ENCODE results near the gene STXBP6.

The STXBP6 gene

DNA sequence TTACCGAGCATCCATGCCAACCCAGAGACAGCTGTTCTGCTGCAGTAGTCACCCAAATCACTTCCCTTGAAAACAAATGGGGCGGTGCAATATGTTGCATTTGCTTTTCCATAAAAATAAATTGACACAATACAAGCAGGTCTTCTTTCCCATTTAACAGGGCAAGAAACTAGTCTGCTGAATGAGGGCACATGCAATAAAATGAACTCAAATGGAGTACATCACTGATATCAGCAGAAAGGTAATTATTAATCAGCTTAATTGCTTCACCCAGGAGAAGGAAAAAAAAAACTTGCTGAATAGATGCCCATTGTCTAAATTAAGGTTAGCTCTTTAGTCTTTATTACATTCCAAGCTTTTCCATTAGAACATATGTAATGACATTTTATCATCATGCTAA lies 240.8 kb downstream of the STXBP6 start:
- DNase-seq (ENCODE audit: low read depth in 1 of 2, low spot score in 1 of 2), result no peak
- H3K27ac ChIP-seq (replicated peaks), result no peak overlapping the region
- H3K4me3 ChIP-seq (replicated peaks; ENCODE audit: insufficient read depth, low read length), result no peak overlapping the region
- H3K27me3 ChIP-seq (ENCODE audit: insufficient read depth, poor library complexity, severe bottlenecking), result peaks cover 2% of the 10 kb centered on the region
- TF ChIP-seq, protein P1, sequence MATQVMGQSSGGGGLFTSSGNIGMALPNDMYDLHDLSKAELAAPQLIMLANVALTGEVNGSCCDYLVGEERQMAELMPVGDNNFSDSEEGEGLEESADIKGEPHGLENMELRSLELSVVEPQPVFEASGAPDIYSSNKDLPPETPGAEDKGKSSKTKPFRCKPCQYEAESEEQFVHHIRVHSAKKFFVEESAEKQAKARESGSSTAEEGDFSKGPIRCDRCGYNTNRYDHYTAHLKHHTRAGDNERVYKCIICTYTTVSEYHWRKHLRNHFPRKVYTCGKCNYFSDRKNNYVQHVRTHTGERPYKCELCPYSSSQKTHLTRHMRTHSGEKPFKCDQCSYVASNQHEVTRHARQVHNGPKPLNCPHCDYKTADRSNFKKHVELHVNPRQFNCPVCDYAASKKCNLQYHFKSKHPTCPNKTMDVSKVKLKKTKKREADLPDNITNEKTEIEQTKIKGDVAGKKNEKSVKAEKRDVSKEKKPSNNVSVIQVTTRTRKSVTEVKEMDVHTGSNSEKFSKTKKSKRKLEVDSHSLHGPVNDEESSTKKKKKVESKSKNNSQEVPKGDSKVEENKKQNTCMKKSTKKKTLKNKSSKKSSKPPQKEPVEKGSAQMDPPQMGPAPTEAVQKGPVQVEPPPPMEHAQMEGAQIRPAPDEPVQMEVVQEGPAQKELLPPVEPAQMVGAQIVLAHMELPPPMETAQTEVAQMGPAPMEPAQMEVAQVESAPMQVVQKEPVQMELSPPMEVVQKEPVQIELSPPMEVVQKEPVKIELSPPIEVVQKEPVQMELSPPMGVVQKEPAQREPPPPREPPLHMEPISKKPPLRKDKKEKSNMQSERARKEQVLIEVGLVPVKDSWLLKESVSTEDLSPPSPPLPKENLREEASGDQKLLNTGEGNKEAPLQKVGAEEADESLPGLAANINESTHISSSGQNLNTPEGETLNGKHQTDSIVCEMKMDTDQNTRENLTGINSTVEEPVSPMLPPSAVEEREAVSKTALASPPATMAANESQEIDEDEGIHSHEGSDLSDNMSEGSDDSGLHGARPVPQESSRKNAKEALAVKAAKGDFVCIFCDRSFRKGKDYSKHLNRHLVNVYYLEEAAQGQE (IDR thresholded peaks at IDR 0.05; ENCODE audit: insufficient replicate concordance, low read depth), result no peak
- no peak for TF ChIP-seq SPI1 (IDR thresholded peaks at IDR 0.05; ENCODE audit: borderline replicate concordance, low read depth)
- TF ChIP-seq POLR2AphosphoS5 (IDR thresholded peaks at IDR 0.05; ENCODE audit: low read depth), result no peak
- TF ChIP-seq GABPA (IDR thresholded peaks at IDR 0.05; ENCODE audit: low read depth), result no peak
- TF ChIP-seq, protein P2, sequence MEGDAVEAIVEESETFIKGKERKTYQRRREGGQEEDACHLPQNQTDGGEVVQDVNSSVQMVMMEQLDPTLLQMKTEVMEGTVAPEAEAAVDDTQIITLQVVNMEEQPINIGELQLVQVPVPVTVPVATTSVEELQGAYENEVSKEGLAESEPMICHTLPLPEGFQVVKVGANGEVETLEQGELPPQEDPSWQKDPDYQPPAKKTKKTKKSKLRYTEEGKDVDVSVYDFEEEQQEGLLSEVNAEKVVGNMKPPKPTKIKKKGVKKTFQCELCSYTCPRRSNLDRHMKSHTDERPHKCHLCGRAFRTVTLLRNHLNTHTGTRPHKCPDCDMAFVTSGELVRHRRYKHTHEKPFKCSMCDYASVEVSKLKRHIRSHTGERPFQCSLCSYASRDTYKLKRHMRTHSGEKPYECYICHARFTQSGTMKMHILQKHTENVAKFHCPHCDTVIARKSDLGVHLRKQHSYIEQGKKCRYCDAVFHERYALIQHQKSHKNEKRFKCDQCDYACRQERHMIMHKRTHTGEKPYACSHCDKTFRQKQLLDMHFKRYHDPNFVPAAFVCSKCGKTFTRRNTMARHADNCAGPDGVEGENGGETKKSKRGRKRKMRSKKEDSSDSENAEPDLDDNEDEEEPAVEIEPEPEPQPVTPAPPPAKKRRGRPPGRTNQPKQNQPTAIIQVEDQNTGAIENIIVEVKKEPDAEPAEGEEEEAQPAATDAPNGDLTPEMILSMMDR (IDR thresholded peaks at IDR 0.05; ENCODE audit: insufficient read depth, low read length), result no peak

DNA sequence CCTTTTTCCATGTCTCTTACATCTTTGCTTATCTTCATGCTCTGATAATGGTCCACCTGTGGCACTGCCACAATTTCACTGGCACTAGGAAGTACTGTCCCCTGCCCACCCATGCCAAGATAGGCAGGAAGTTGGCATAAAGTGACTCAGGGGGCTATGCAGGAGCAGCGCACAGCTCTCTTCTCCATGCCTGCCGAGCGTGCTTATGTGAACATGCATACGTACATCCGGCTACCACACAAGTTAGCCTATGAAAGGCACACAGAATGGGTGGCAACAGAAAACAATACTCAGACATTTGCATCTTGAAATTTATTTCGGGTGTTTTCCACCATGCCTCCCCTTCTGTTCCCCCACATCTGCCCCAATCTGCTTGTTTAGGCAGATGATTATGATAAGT lies 241.5 kb downstream of the STXBP6 start:
- Histone ChIP-seq H3K4me3 (replicated peaks; ENCODE audit: insufficient read depth, low read length) (no peak overlapping the region), H3K27ac (replicated peaks) (no peak overlapping the region), H3K27me3 (ENCODE audit: insufficient read depth, poor library complexity, severe bottlenecking) (peaks cover 2% of the 10 kb centered on the region)
- TF ChIP-seq SPI1 (IDR thresholded peaks at IDR 0.05; ENCODE audit: borderline replicate concordance, low read depth), result no peak
- TF ChIP-seq, protein P1 (IDR thresholded peaks at IDR 0.05; ENCODE audit: insufficient replicate concordance, low read depth), result no peak
- no peak for TF ChIP-seq POLR2AphosphoS5 (IDR thresholded peaks at IDR 0.05; ENCODE audit: low read depth)
- TF ChIP-seq GABPA (IDR thresholded peaks at IDR 0.05; ENCODE audit: low read depth), result no peak
- TF ChIP-seq, protein P2 (IDR thresholded peaks at IDR 0.05; ENCODE audit: insufficient read depth, low read length), result no peak
- no peak for DNase-seq (ENCODE audit: low read depth in 1 of 2, low spot score in 1 of 2)

DNA sequence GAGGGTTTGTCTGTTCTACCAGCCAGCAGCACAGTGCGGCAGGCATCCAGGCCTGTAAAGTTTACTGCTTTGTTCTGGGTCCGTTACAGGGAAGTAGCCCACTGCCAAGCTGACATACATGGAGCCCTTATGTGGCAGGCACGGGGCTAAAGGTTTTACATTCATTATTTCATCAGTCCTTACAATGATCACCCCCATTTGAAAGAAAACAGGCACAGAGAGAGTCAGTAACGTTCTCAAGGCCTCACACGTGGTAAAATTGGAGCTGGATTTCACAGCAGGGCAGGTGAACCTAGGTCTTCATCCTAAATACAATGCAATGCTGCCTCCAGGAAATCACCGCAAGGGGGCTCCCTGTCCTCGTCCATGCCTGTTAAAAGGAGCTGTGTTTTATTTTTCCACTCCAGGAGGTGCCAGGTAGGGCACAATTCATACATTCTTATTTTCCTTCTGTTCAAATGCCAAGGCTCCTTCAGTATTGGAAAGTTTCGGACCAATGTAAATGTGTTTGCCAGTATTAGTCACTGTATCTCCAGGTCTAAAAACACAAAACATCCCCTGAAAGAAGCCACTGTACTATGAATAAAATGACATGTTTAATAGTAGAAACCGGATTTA lies 243.8 kb downstream of the STXBP6 start:
- Histone ChIP-seq H3K27ac (replicated peaks) (no peak overlapping the region), H3K4me3 (replicated peaks; ENCODE audit: insufficient read depth, low read length) (no peak overlapping the region), H3K27me3 (ENCODE audit: insufficient read depth, poor library complexity, severe bottlenecking) (peaks cover 2% of the 10 kb centered on the region)
- DNase-seq (ENCODE audit: low read depth in 1 of 2, low spot score in 1 of 2), result peak; percentile 8 to 47
- TF ChIP-seq SPI1 (IDR thresholded peaks at IDR 0.05; ENCODE audit: borderline replicate concordance, low read depth) (no peak), GABPA (IDR thresholded peaks at IDR 0.05; ENCODE audit: low read depth) (no peak), POLR2AphosphoS5 (IDR thresholded peaks at IDR 0.05; ENCODE audit: low read depth) (no peak)
- TF ChIP-seq, protein P2 (IDR thresholded peaks at IDR 0.05; ENCODE audit: insufficient read depth, low read length), result peak; percentile 61
